Measurements from ENCODE around the gene TRAF2. TPM values are rescaled to one million over a fixed set of nuclear protein-coding genes. Genes with fewer than 3 reads are reported as not detected.

TRAF2 gene
- total and polyA plus RNA-seq, 9 of the 15 experiments (the other 6 are each of a cell fraction or from before 2014, with no cell fraction given), result 0.24 to 45.2 (median 18.0) TPM

GRCh38 chr9:136875155-136875554 is 11.2 kb upstream of the TRAF2 start (continued):
- no peak for TF ChIP-seq RREB1 (CRISPR knock-in tag; IDR thresholded peaks at IDR 0.05)
- TF ChIP-seq ZNF318 (IDR thresholded peaks at IDR 0.05; ENCODE audit: borderline replicate concordance in 1 of 2, low read depth in 1 of 2), result no peak
- no peak for TF ChIP-seq SNRNP70 (optimal IDR thresholded peaks at IDR 0.05; ENCODE audit: low read depth, low read length)
- no peak for TF ChIP-seq ZBTB12 (CRISPR knock-in tag; IDR thresholded peaks at IDR 0.05)
- TF ChIP-seq NFIC (IDR thresholded peaks at IDR 0.05), result peak; percentile 53; the same call in 1 of the 2 replicates
- TF ChIP-seq ZNF395 (CRISPR knock-in tag; IDR thresholded peaks at IDR 0.05), result no peak
- TF ChIP-seq ZNF695 (CRISPR knock-in tag; IDR thresholded peaks at IDR 0.05), result no peak
- TF ChIP-seq ZNF12 (CRISPR knock-in tag; IDR thresholded peaks at IDR 0.05), result no peak
- peak; percentile 11; the same call in 1 of the 2 replicates for TF ChIP-seq MYC (IDR thresholded peaks at IDR 0.05; ENCODE audit: low read depth, low read length)
- TF ChIP-seq MYC (CRISPR knock-in tag; IDR thresholded peaks at IDR 0.05; ENCODE audit: borderline replicate concordance, low read depth), result no peak
- TF ChIP-seq ZNF589 (CRISPR knock-in tag; IDR thresholded peaks at IDR 0.05; ENCODE audit: low read depth), result no peak
